GM08714 (cell line): ENCODE measurements around the gene PSKH1.

Experiments
- H3K4me3 ChIP-seq: fragments of 200-500 bp; sonication (Bioruptor generic); 2 replicates; pipeline ENCODE4 v1.5.1; 2014; ENCODE audit warnings: mild to moderate bottlenecking, low read length, inconsistent platforms
- ZNF274 ChIP-seq: IDR thresholded peaks from 2 replicates; pipeline ENCODE4 v1.6.1; 2012; ENCODE audit warnings: mild to moderate bottlenecking, low read depth, low read length

Gene PSKH1

DNA sequence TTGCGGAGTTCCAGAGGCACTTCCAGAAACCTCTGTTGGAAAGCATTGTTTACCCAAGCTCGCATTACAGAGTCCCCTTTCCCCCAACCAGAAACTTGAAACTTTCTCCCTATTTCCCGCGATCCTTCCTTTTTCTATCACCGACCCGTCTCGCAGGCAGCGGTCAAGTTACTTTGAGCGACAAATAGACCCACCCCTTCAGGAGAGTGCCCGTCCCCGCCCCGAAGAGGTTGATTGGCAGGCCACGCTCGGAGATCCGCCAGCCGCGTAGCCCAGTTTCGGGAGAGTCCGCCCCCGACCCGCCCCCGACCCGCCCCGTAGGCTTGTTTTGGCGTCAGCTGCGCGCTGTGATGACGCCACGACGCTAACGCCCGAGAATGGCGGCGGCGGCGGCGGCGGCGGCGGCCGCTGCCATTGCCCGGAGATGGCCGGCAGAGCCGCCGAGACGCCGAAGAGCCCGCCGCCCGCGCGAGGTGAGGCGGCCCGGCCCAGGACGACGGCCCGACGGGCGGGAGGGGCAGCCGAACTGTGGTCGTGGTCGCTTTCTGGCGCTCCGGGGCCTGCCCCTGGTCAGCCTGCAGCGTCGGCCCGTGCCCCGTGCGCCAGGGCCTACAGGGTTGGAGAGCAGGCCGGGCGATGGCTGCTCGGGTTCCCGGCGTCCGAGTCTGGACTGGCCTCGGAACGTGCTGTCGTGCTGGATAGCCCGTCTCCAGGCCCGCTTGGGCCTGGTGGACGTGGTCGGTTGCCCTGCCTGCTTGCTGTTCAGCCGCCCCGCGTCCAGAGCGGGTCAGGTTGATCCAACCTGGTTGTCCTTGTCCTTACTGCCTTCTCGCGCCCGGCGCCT, at the start of gene PSKH1:
Gene PSKH1 (plus strand): TSS at position 356 of the 844 bp plus-strand sequence. CDS start 15,496 bp downstream, outside the sequence.
- H3K4me3 ChIP-seq = peak within 1 kb of the TSS; percentile 92
- no peak for TF ChIP-seq ZNF274

DNA sequence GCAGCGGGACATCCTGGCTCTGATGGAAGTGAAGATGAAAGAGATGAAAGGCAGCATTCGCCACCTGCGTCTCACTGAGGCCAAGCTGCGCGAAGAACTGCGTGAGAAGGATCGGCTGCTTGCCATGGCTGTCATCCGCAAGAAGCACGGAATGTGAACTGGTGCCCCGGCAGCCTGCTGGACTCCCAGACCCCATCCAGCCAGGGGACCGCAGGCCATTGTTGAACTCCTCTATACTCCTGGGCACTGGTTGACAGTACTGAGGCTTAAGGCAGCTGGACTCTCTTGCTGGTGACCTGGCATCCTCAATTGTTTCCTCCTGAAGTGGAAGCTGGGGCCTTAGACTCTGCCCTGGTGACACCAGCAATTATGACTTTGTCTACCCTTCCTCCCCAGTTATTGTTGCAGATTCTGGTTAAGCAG, 49.7 kb upstream of the PSKH1 start:
- H3K4me3 ChIP-seq = peak overlapping the region; percentile 74
- TF ChIP-seq ZNF274 = no peak

DNA sequence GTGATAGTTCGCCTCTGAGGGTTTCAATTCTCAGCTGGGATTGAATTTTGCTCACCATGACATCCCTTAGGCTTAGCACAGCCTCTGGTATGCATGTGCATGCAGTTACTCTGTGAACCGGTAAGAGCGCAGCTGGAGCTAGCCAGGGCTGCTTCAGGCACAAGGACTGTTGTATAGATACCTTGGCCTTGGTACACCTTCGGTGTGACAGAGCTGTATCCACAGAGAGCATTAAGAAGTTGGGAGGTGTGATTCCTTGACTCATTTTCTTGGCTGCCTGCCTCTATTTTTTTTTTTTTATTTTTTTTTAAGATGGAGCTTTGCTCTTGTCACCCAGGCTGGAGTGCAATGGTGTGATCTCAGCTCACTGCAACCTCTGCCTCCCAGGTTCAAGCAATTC, 48.6 kb upstream of the PSKH1 start:
- no peak overlapping the region for H3K4me3 ChIP-seq
- TF ChIP-seq ZNF274 = no peak

DNA sequence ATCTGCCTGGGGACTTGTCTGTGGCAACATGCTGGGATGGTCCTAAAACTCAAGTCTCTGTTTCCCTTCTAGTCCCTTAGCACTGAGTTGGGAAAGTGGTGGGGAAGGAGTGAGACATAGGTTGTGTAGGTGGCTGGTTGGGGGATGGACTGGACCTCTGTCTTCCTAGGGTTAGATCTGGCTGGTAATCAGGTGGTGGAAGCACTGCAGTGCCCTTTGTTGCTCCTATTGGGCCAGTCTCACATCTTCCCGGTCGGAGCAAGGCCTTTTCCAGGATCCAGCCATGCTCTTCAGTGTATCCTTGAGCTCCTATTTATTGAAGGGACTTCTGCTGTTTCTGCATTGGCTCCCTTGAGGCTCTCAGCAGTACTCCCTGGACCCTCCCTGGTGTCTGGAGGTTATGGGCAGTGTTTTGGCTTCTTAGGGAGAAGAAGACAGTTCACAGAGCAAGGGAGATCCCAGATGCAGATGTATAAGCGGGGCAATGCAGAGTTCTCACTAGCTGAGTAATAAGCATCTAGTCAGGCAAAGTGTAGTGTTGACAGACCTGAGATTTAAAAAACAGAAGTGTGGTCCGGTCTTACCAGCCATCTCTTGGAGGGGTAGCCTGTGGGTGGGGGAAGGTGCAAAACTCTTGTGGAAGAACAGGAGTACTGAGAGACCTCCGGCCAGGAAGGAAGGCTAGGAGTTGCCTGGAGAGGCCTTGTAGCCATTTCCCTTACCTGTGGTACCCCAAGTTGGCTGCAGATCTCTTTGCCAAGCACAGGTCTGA, 47.6 kb upstream of the PSKH1 start:
- H3K4me3 ChIP-seq = peak overlapping the region; percentile 82
- no peak for TF ChIP-seq ZNF274

DNA sequence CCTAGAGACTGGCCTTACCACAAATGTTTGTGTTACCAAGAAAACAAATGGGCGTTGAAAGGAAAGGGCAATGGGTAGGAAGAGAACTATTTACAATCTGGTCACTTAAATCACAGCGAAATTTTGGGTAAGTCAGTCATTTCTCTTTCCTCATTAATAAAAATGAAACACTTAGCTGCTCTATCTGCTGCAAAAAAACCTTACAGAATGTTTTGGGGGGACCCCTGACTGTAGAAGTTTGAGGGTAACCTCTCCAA, 47.1 kb upstream of the PSKH1 start:
- TF ChIP-seq ZNF274 = no peak
- H3K4me3 ChIP-seq = peak overlapping the region; percentile 82

DNA sequence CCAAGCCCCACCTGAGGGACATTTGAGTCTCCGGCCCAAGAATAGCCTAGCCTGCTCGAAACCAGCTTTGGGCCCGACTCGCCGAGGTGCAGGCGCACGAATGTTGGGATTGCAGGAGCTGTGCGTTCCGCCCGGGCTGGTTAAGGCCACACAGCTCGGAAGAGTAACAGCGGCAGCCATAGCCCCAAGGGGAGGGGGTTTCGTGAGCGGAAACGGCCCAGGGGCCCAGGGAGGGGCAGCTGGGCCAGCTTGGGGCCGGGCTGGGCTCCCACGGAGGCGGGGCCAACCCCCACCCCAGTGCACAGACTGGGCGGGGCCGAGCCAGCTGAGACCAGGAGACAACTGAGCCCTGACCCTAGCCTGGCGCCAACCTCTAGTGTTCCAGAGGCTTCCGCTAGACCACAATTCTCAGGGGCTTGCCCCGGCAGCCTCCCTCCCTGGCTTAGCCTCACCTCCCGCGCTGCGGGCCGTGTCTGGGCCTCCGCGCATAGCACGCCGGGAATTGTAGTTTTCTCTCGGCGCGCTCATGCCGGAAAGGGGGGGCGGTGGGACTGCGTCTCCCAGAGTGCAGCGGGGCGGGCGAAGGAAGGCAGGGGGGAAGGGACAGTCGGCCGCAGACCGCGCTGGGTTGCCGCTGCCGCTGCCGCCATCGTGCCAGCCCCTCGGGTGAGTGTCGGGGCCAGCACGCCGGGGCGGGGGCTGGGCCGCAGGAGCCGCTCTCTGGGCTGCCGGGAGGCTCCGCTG, 46.6 kb upstream of the PSKH1 start, which contains the start of gene NUTF2:
Gene NUTF2 (plus strand): TSS at position 614 of the 744 bp plus-strand sequence. CDS start 18,198 bp downstream, outside the sequence.
- peak within 1 kb of the TSS; percentile 82 for H3K4me3 ChIP-seq
- TF ChIP-seq ZNF274 = no peak

DNA sequence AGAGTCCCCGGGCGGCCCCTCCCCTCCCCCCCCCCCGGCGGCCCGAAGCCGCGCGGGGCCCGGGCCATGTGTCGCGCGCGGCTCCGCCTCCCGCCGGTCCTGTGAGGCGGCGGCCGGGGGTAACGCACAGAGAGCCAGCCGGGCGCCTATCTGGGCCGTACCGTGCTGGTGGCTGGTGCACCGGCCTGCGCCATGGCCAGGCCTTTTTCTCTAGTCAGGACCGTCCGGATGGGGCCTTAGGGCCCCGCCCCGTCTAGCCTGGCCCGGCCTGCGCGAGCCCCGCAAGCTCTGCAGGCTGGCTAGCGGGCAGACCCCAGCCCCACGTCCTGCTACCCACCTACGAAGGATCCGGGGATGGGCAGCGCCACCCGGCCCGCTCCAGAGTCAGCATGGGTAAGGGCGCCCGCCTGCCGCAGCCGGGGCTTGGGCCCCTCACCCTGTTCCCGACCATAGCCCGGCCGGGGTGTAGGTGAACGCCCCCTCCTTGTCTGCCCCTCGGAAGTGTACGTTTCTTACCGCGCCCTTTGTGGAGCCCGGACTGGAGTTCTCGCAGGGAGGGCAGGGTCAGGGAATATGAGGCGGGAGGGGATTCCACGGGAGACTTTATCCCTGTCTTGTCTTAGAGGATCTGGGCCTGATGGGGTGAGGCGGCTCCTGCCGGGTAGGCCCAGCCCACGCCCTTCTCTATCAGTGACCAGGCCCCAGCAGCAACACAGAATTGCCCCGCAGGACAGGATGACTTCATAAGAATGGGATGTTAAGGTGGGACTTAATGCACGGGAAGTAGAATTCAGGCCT, 45.8 kb upstream of the PSKH1 start, which contains the start of gene CENPT:
Gene CENPT (minus strand): TSS at position 630 of the 798 bp plus-strand sequence. CDS start 13,834 bp downstream, outside the sequence.
- no peak for TF ChIP-seq ZNF274
- H3K4me3 ChIP-seq = peak within 1 kb of the TSS; percentile 82

DNA sequence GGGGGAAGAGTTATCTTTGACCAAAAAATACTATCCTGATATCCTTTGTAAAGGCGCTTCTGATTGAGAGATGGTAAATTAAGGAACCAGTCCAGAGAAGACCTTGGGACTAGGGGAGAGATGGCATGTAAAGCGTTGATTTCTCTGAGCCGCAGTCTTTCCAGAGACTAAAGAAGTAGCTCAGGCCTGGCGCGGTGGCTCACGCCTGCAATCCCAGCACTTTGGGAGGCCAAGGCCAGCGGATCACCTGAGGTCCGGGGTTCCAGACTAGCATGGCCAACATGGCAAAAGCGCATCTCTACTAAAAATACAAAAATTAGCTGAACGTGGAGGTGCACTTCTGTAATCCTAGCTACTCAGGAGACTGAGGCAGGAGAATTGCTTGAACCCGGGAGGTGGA, 44.9 kb upstream of the PSKH1 start:
- TF ChIP-seq ZNF274 = no peak

DNA sequence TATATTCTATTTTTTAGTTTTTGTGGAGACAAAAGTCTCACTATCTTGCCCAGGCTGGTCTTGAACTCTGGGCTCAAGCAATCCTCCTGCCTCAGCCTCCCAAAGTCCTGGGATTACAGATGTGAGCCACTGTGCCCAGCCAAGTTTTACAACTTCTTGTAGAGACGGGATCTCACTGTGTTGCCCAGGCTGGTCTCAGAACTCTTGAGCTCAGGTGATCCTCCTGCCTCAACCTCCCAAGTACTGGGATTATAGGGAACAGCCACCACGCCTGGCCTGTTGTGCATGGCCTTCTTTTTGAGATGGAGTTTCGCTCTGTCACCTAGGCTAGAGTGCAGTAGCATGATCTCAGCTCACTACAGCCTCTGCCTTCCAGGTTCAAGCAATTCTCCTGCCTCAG, 39.4 kb upstream of the PSKH1 start:
- no peak for TF ChIP-seq ZNF274
- H3K4me3 ChIP-seq = no peak overlapping the region

More for the DNA sequence above, 44.9 kb upstream of the PSKH1 start:
- H3K4me3 ChIP-seq = peak overlapping the region; percentile 82

DNA sequence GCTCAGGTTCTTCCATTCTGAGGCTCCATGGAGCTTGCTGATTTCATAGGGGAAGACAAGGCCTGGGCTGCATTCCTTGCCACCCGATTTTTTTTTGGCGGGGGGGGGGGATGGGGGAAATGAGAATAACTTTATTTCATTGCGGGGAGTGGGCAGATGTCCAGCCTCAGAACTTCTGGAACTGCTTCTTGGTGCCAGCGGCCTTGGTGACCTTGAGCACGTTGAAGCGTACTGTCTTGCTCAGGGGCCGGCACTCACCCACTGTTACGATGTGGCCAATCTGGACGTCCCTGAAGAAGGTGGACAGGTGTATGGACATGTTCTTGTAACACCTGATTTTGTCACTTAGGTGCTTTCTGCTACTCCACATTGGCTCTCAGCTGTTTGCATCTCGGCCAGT, 37.3 kb upstream of the PSKH1 start:
- no peak for TF ChIP-seq ZNF274
- H3K4me3 ChIP-seq = no peak overlapping the region

DNA sequence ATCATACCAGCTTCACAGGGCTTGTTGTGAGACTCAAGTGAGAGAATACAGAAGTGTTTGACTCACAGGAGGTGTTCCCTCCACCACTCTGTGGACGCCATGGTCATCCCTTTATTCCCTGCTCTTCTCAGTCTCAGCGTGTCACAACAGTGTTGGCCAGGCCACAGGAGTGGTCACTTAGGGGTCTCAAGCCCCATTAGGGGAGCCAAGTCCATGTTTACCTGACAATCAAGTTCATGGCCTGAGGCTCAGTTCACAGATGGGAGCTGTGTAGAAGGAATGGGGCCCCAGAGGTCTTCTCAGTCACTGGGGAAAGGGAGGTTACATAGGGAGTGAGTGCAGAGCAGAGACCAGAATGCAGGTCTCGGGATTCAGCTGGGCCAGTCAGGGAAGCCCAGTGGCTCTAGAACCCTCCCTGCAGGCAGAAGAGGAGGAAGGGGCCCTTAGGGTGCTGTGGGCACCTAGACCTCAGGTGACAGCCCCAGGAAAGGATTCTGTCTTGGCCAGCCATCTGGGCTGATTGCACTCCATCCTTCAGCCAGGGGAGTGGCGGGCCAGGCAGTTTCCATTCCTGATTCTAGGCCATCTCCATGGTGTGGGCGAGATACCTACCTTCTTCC, 36.0 kb upstream of the PSKH1 start:
- H3K4me3 ChIP-seq = no peak overlapping the region

DNA sequence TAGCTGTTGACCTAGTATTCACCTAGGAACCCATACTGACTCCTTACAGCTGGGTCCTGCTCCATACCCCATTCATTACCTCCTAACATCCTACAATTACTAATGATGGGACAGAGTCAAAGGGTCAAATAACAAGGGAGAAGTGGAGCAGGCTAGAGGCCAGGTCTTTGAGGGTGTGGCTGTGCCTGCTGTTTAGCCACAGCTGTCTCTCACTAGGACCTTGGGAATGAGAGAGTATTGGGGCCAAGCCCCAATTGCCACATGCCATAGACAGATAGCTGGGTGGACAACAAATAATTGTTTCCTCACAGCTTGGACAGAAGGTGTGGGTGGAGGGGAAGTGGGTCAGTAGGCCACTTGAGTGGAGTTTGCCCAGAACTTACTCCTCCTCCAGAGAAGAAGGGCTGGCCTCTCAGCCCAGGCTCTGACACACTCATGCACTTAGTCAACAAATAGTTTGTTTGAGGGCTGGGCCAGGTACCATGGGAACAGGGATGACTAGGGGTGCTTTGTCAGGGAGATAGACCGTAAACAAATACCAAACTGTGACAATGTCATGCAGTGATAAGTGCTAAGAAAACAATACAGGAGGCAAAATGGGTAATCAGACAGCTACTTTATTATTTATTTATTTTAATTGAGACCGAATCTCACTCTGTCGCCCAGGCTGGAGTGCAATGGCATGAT, 35.4 kb upstream of the PSKH1 start:
- no peak for TF ChIP-seq ZNF274

More for the DNA sequence above, 36.0 kb upstream of the PSKH1 start:
- TF ChIP-seq ZNF274 = no peak

More for the DNA sequence above, 35.4 kb upstream of the PSKH1 start:
- no peak overlapping the region for H3K4me3 ChIP-seq
